Suprapubic skin (tissue), 4 donors: ENCODE data around the gene AKAP8L. TPM values are rescaled to one million over a fixed set of nuclear protein-coding genes. Genes with fewer than 3 reads are reported as not detected.
"Not testable (repeated sequence)": the region's sequence is repeated elsewhere in the genome, so short reads cannot be mapped to it uniquely, and the experiment has no call there.

Experiments
- DNase-seq, 2 donors: peaks; one replicate each; pipeline ENCODE4 v3.0.0-alpha.2; 2019; ENCODE audit warnings: low spot score in 2 of 2
- H3K27ac ChIP-seq: fragments of 200-600 bp; sonication (generic); one replicate; pipeline ENCODE4 v1.5.1; 2019
- H3K27me3 ChIP-seq: fragments of 200-600 bp; sonication (generic); one replicate; pipeline ENCODE4 v1.5.1; 2019
- H3K36me3 ChIP-seq: fragments of 200-600 bp; sonication (generic); one replicate; pipeline ENCODE4 v1.5.1; 2019
- H3K4me1 ChIP-seq: fragments of 200-600 bp; sonication (generic); one replicate; pipeline ENCODE4 v1.5.1; 2019
- H3K4me3 ChIP-seq: fragments of 200-600 bp; sonication (generic); one replicate; pipeline ENCODE4 v1.5.1; 2019; ENCODE audit warnings: mild to moderate bottlenecking
- H3K9me3 ChIP-seq: fragments of 200-600 bp; sonication (generic); one replicate; pipeline ENCODE4 v1.5.1; 2019
- CTCF ChIP-seq, 2 donors: fragments of 200-600 bp in 1 of 2; fragments of 450-650 bp in 1 of 2; sonication (generic) in 1 of 2; IDR thresholded peaks; one replicate each; pipeline ENCODE4 v1.5.1; 2016 to 2019; ENCODE audit warnings: antibody characterized with exemption in 2 of 2, mild to moderate bottlenecking in 1 of 2, moderate library complexity in 1 of 2
- EP300 ChIP-seq: sonication (generic); formaldehyde crosslinking; IDR thresholded peaks from one replicate; pipeline ENCODE4 v1.6.1; 2017; ENCODE audit warnings: antibody characterized with exemption
- POLR2A ChIP-seq, 2 donors: fragments of 450-650 bp; IDR thresholded peaks; one replicate each; pipeline ENCODE4 v1.6.1; 2017; ENCODE audit warnings: antibody characterized with exemption in 2 of 2, mild to moderate bottlenecking in 2 of 2, moderate library complexity in 2 of 2
- POLR2AphosphoS5 ChIP-seq, 3 donors: sonication (generic); formaldehyde crosslinking; IDR thresholded peaks; one replicate each; pipeline ENCODE4 v1.6.1; 2017; ENCODE audit warnings: antibody characterized with exemption in 3 of 3
- WGBS: methylation state at CpG from one replicate; pipeline ENCODE4 v1.1.5; 2018; 5-methylcytosine and 5-hydroxymethylcytosine counted together
- total RNA-seq, 4 donors: library from RNA; depleted of rRNA; stranded (reverse); fragments of >200 nt; gene quantifications; one replicate each; pipeline ENCODE4 v1.1.0, GENCODE V29; 2016

AKAP8L gene
- total RNA-seq, 4 donors from 2014 or later, result 97.5 to 259 (median 118) TPM

DNA sequence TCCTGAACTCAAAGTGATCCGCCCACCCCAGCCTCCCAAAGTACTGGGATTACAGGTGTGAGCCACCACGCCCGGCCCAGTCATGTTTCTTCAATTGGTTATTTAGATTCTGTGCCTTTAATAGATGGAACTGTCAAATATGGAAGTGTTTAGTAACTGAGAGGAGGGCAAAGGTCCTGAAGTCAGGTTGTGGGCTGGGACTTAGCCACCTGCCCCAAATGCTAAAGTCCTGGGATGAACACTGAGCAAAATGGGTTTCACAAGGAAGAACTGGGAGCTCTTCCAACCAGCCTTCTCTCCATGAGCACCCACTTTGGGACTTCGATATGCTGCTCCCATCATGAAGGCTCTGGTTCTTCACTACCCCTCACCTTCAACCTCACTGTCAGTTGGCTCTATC lies 60.9 kb downstream of the AKAP8L start:
- Histone ChIP-seq H3K27ac (no peak overlapping the region), H3K4me1 (no peaks in the 10 kb centered on the region), H3K4me3 (no peak overlapping the region), H3K36me3 (peaks cover 96% of the 10 kb centered on the region), H3K9me3 (no peaks in the 10 kb centered on the region), H3K27me3 (no peaks in the 10 kb centered on the region)
- no peak for DNase-seq
- TF ChIP-seq CTCF (IDR thresholded peaks at IDR 0.05) (no peak), EP300 (no peak), POLR2AphosphoS5 (IDR thresholded peaks at IDR 0.05) (no peak), POLR2A (IDR thresholded peaks at IDR 0.05) (no peak)
- 91% methylated on average over 4 of the region's 4 CpGs for WGBS

DNA sequence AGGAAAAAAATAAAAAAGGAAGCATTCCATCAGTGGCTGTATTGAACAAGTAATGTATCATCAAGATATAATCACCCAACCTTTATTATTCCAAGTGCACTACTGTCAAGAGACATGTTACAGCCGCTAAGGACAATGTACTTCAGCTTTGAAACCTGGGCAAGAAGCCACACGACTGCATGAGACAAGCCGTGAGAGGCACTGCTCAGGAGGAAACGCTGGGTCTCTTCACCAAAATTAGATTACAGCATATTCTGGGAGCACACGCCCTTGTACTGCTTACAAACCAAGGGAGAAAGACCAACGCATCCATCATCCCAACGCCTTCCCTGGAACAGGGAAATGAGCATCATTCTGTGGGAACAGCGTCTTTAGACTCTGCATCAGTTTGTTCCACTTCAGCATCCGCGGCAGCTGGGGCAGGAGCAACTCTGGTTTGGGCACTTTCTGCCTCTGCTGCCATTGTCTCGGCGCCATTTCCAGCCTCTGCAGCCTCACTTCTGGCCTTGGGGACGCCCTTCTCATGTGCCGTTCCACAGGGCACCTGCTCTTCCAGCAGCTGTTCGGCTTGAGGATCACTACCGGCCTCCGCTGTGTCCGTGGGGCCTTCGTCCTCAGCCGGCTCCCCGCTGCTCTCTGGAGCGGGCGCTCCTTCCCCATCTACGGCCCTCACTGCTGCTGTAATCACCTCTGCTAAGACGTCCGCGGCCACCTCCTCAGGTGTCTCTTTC lies 64.1 kb downstream of the AKAP8L start:
- TF ChIP-seq EP300 (no peak), POLR2A (IDR thresholded peaks at IDR 0.05) (no peak), POLR2AphosphoS5 (IDR thresholded peaks at IDR 0.05) (no peak), CTCF (IDR thresholded peaks at IDR 0.05) (no peak)
- H3K9me3 ChIP-seq, result no peaks in the 10 kb centered on the region
- H3K27me3 ChIP-seq, result no peaks in the 10 kb centered on the region
- no peak overlapping the region for H3K4me3 ChIP-seq
- H3K27ac ChIP-seq, result no peak overlapping the region
- peaks cover 70% of the 10 kb centered on the region for H3K36me3 ChIP-seq
- DNase-seq, result no peak
- WGBS, result 77% methylated on average over 27 of the region's 27 CpGs
- no peaks in the 10 kb centered on the region for H3K4me1 ChIP-seq

DNA sequence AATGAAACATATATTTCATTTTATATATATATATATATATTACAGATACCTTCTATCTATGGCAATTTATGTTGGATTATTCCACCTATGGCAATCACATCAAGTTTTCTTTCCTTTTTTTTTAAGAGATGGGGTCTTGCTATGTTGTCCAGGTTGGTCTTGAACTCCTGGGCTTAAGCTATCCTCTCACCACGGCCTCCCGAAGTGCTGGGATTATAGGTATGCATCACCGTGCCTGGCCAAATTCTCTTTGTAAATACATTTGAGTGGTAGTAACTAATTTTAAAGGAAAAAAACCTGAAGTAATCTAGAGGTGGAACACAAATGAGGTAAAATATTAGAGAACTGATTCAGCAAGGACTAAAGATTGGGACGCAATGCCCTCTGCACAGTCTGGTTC lies 64.9 kb downstream of the AKAP8L start:
- no peaks in the 10 kb centered on the region for H3K4me1 ChIP-seq
- H3K9me3 ChIP-seq, result no peaks in the 10 kb centered on the region
- H3K36me3 ChIP-seq, result peaks cover 62% of the 10 kb centered on the region
- H3K27me3 ChIP-seq, result no peaks in the 10 kb centered on the region
- no peak for DNase-seq
- 72% methylated on average over 4 of the region's 4 CpGs for WGBS
- H3K27ac ChIP-seq, result no peak overlapping the region
- H3K4me3 ChIP-seq, result no peak overlapping the region
- TF ChIP-seq CTCF (IDR thresholded peaks at IDR 0.05), result no peak
- no peak for TF ChIP-seq POLR2AphosphoS5 (IDR thresholded peaks at IDR 0.05)
- no peak for TF ChIP-seq EP300
- TF ChIP-seq POLR2A (IDR thresholded peaks at IDR 0.05), result no peak

DNA sequence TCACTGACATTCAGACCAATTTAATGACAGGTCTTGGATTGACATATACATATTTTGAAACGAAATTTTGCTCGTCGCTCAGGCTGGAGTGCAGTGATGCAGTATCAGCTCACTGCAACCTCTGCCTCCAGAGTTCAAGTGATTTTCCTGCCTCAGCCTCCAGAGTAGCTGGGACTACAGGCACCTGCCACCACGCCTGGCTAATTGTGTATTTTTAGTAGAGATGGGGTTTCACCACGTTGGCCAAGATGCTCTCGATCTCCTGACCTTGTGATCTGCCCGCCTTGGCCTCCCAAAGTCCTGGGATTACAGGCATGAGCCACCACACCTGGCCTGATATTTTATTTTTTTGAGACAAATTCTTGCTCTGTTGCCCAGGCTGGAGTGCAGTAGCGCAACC lies 66.3 kb downstream of the AKAP8L start:
- H3K36me3 ChIP-seq, result peaks cover 48% of the 10 kb centered on the region
- H3K27ac ChIP-seq, H3K4me3 ChIP-seq, H3K9me3 ChIP-seq, DNase-seq, H3K4me1 ChIP-seq, H3K27me3 ChIP-seq: not testable (repeated sequence)
- 88% methylated on average over 8 of the region's 8 CpGs for WGBS

- DNase-seq, H3K4me1 ChIP-seq, H3K27me3 ChIP-seq, H3K9me3 ChIP-seq, H3K27ac ChIP-seq, H3K4me3 ChIP-seq: not testable (repeated sequence)
- 95% methylated on average over 11 of the region's 11 CpGs for WGBS
- H3K36me3 ChIP-seq, result peaks cover 14% of the 10 kb centered on the region
These were observed 77.5 kb downstream of the AKAP8L start for GRCh38 chr19:15341328-15341727.

DNA sequence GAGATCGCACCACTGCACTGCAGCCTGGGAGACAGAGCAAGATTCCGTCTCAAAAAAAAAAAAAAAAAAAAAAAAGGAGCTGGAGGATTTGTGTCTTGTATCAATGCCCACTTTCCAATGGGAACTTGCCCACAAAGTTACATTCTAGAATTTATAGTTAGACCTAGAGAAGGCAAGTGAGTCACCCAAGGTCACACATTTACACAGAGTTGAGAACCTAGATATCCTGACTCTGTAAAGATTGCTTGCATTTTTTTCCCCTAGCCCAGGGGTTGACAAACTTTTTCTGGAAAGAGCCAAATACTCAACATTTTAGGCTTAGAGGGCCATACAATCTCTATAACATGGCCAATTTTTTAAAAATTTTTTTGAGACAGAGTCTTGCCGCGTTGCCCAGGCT lies 78.7 kb downstream of the AKAP8L start:
- DNase-seq, result no peak
- peaks cover 9% of the 10 kb centered on the region for H3K36me3 ChIP-seq
- no peaks in the 10 kb centered on the region for H3K4me1 ChIP-seq
- H3K4me3 ChIP-seq, result no peak overlapping the region
- TF ChIP-seq EP300 (no peak), POLR2A (IDR thresholded peaks at IDR 0.05) (no peak), POLR2AphosphoS5 (IDR thresholded peaks at IDR 0.05) (no peak), CTCF (IDR thresholded peaks at IDR 0.05) (no peak)
- H3K27ac ChIP-seq, result no peak overlapping the region
- H3K27me3 ChIP-seq, result no peaks in the 10 kb centered on the region
- WGBS, result 98% methylated on average over 4 of the region's 4 CpGs
- no peaks in the 10 kb centered on the region for H3K9me3 ChIP-seq
